ENCODE measurements around the gene ABTB2. TPM values are rescaled to one million over a fixed set of nuclear protein-coding genes. Genes with fewer than 3 reads are reported as not detected.

Gene ABTB2
- total RNA-seq, 1 donor from 2014 or later = 0.89 TPM

GRCh38 chr11:34180040-34180813 is 177.6 kb downstream of the ABTB2 start:
- peaks cover 5% of the 10 kb centered on the region for H3K27me3 Mint-ChIP-seq (ENCODE audit: unreplicated experiment)
- TF ChIP-seq CTCF (IDR thresholded peaks at IDR 0.05) = no peak
- no peak overlapping the region for H3K27ac Mint-ChIP-seq (ENCODE audit: unreplicated experiment)
- no peaks in the 10 kb centered on the region for H3K36me3 Mint-ChIP-seq (ENCODE audit: unreplicated experiment)
- no peak for DNase-seq (ENCODE audit: extremely low spot score, unreplicated experiment)
- H3K9me3 Mint-ChIP-seq (ENCODE audit: unreplicated experiment) = no peaks in the 10 kb centered on the region
- no peak overlapping the region for H3K4me3 Mint-ChIP-seq (ENCODE audit: unreplicated experiment)
- H3K4me1 Mint-ChIP-seq (ENCODE audit: unreplicated experiment) = no peaks in the 10 kb centered on the region

GRCh38 chr11:34179026-34179675 is 178.7 kb downstream of the ABTB2 start:
- H3K4me1 Mint-ChIP-seq (ENCODE audit: unreplicated experiment) = no peaks in the 10 kb centered on the region
- no peak for TF ChIP-seq CTCF (IDR thresholded peaks at IDR 0.05)
- no peak for DNase-seq (ENCODE audit: extremely low spot score, unreplicated experiment)
- H3K36me3 Mint-ChIP-seq (ENCODE audit: unreplicated experiment) = no peaks in the 10 kb centered on the region
- H3K4me3 Mint-ChIP-seq (ENCODE audit: unreplicated experiment) = no peak overlapping the region
- no peaks in the 10 kb centered on the region for H3K9me3 Mint-ChIP-seq (ENCODE audit: unreplicated experiment)
- H3K27me3 Mint-ChIP-seq (ENCODE audit: unreplicated experiment) = peaks cover 5% of the 10 kb centered on the region
- H3K27ac Mint-ChIP-seq (ENCODE audit: unreplicated experiment) = no peak overlapping the region

GRCh38 chr11:34178209-34178821 is 179.5 kb downstream of the ABTB2 start:
- no peak overlapping the region for H3K4me3 Mint-ChIP-seq (ENCODE audit: unreplicated experiment)
- H3K9me3 Mint-ChIP-seq (ENCODE audit: unreplicated experiment) = no peaks in the 10 kb centered on the region
- H3K27ac Mint-ChIP-seq (ENCODE audit: unreplicated experiment) = no peak overlapping the region
- no peak for DNase-seq (ENCODE audit: extremely low spot score, unreplicated experiment)
- peaks cover 4% of the 10 kb centered on the region for H3K4me1 Mint-ChIP-seq (ENCODE audit: unreplicated experiment)
- TF ChIP-seq CTCF (IDR thresholded peaks at IDR 0.05) = no peak
- peaks cover 5% of the 10 kb centered on the region for H3K27me3 Mint-ChIP-seq (ENCODE audit: unreplicated experiment)
- H3K36me3 Mint-ChIP-seq (ENCODE audit: unreplicated experiment) = no peaks in the 10 kb centered on the region

GRCh38 chr11:34176751-34177209 is 181.0 kb downstream of the ABTB2 start:
- no peaks in the 10 kb centered on the region for H3K36me3 Mint-ChIP-seq (ENCODE audit: unreplicated experiment)
- peaks cover 5% of the 10 kb centered on the region for H3K27me3 Mint-ChIP-seq (ENCODE audit: unreplicated experiment)
- no peak for DNase-seq (ENCODE audit: extremely low spot score, unreplicated experiment)
- TF ChIP-seq CTCF (IDR thresholded peaks at IDR 0.05) = no peak
- H3K9me3 Mint-ChIP-seq (ENCODE audit: unreplicated experiment) = no peaks in the 10 kb centered on the region
- H3K4me1 Mint-ChIP-seq (ENCODE audit: unreplicated experiment) = peaks cover 4% of the 10 kb centered on the region
- H3K4me3 Mint-ChIP-seq (ENCODE audit: unreplicated experiment) = no peak overlapping the region
- no peak overlapping the region for H3K27ac Mint-ChIP-seq (ENCODE audit: unreplicated experiment)
